CD14-positive monocyte (primary cell): ENCODE data around the gene RMC1. TPM values are rescaled to one million over a fixed set of nuclear protein-coding genes. Genes with fewer than 3 reads are reported as not detected.
A peak's percentile ranks its signal among the peaks of the same experiment; 100 is the strongest.

Source experiments
- DNase-seq, 3 donors: peaks; one replicate each; pipeline ENCODE4 v3.0.0-alpha.2; 2011 to 2022
- H2AFZ ChIP-seq: 2 replicates; pipeline ENCODE4 v1.6.0; 2012; ENCODE audit warnings: mild to moderate bottlenecking, low read depth, low read length, inconsistent platforms; ENCODE audit not compliant: insufficient read depth, poor library complexity, severe bottlenecking
- H3K27ac ChIP-seq, 2 donors: 1 replicate in 1 of 2; 2 replicates in 1 of 2; pipeline ENCODE4 v1.5.1; 2012 to 2013; ENCODE audit warnings: low read length in 2 of 2, control low read depth in 1 of 2, inconsistent platforms in 1 of 2, low read depth in 1 of 2, mild to moderate bottlenecking in 1 of 2
- H3K27me3 ChIP-seq, 2 donors: one replicate each; pipeline versions ENCODE4 v1.6.0 to v1.6.1; 2011 to 2013; ENCODE audit warnings: low read length in 2 of 2; ENCODE audit not compliant: control insufficient read depth in 2 of 2, insufficient read depth in 2 of 2
- H3K36me3 ChIP-seq, 2 donors: replicated peaks in 1 of 2; 1 replicate in 1 of 2; 2 replicates in 1 of 2; pipeline versions ENCODE4 v1.5.1 to v1.6.1; 2012 to 2013; ENCODE audit warnings: low read length in 2 of 2, control low read depth in 1 of 2, inconsistent platforms in 1 of 2, mild to moderate bottlenecking in 1 of 2; ENCODE audit not compliant: insufficient read depth in 2 of 2, control insufficient read depth in 1 of 2
- H3K4me1 ChIP-seq, 2 donors: 1 replicate in 1 of 2; 2 replicates in 1 of 2; pipeline versions ENCODE4 v1.5.1 to v1.6.1; 2012 to 2013; ENCODE audit warnings: low read length in 2 of 2, control low read depth in 1 of 2, inconsistent platforms in 1 of 2, mild to moderate bottlenecking in 1 of 2, moderate library complexity in 1 of 2; ENCODE audit not compliant: insufficient read depth in 2 of 2, control insufficient read depth in 1 of 2
- H3K4me2 ChIP-seq: replicated peaks from 2 replicates; pipeline ENCODE3; 2012; ENCODE audit warnings: low read length, moderate library complexity, mild to moderate bottlenecking; ENCODE audit not compliant: poor library complexity, severe bottlenecking; ENCODE audit errors: extremely low read depth
- H3K4me3 ChIP-seq, 3 experiments: fragments of 200-600 bp in 1 of 3; sonication (generic) in 1 of 3; replicated peaks in 1 of 3; 1 replicate in 2 of 3; 2 replicates in 1 of 3; pipeline ENCODE4 v1.5.1; 2011 to 2013; ENCODE audit warnings: low read length in 3 of 3, mild to moderate bottlenecking in 3 of 3, control low read depth in 2 of 3, low read depth in 2 of 3, inconsistent platforms in 1 of 3, moderate library complexity in 1 of 3
- H3K79me2 ChIP-seq: 2 replicates; pipeline ENCODE4 v1.6.0; 2012; ENCODE audit warnings: mild to moderate bottlenecking, control low read depth, inconsistent platforms, low read length, moderate library complexity; ENCODE audit not compliant: insufficient read depth
- H3K9ac ChIP-seq: 2 replicates; pipeline ENCODE4 v1.6.0; 2017; ENCODE audit warnings: low read length, mild to moderate bottlenecking; ENCODE audit not compliant: insufficient read depth, poor library complexity, severe bottlenecking
- H3K9me3 ChIP-seq, 2 donors: replicated peaks in 1 of 2; 1 replicate in 1 of 2; 2 replicates in 1 of 2; pipeline versions ENCODE4 v1.5.1 to v1.6.1; 2012 to 2013; ENCODE audit warnings: low read length in 2 of 2, control low read depth in 1 of 2; ENCODE audit not compliant: control insufficient read depth in 1 of 2, insufficient read depth in 1 of 2
- H4K20me1 ChIP-seq: 2 replicates; pipeline ENCODE4 v1.6.0; 2012; ENCODE audit warnings: mild to moderate bottlenecking, low read length, control low read depth, moderate library complexity; ENCODE audit not compliant: insufficient read depth
- H3K27ac Mint-ChIP-seq, 7 donors: one replicate each; pipeline ENCODE4 v1.8.0; 2020; ENCODE audit warnings: mild to moderate bottlenecking in 7 of 7, mixed read lengths in 7 of 7, moderate library complexity in 6 of 7, inconsistent platforms in 2 of 7
- H3K27me3 Mint-ChIP-seq, 3 donors: one replicate each; pipeline ENCODE4 v1.8.0; 2021 to 2022; ENCODE audit warnings: low read depth in 3 of 3, mild to moderate bottlenecking in 3 of 3, mixed read lengths in 3 of 3, moderate library complexity in 3 of 3, inconsistent platforms in 1 of 3
- H3K36me3 Mint-ChIP-seq, 2 donors: one replicate each; pipeline ENCODE4 v1.8.0; 2020; ENCODE audit warnings: mixed read lengths in 2 of 2, inconsistent platforms in 1 of 2, mild to moderate bottlenecking in 1 of 2
- H3K4me1 Mint-ChIP-seq: one replicate; pipeline ENCODE4 v1.8.0; 2020; ENCODE audit warnings: mild to moderate bottlenecking, mixed read lengths
- H3K4me3 Mint-ChIP-seq, 2 donors: one replicate each; pipeline ENCODE4 v1.8.0; 2020; ENCODE audit warnings: mild to moderate bottlenecking in 2 of 2, mixed read lengths in 2 of 2, moderate library complexity in 1 of 2
- H3K9me3 Mint-ChIP-seq, 7 donors: one replicate each; pipeline ENCODE4 v1.8.0; 2020 to 2022; ENCODE audit warnings: mixed read lengths in 7 of 7, mild to moderate bottlenecking in 6 of 7, moderate library complexity in 6 of 7, inconsistent platforms in 2 of 7
- WGBS: methylation state at CpG from one replicate; pipeline ENCODE4 v1.1.5; 2013; ENCODE audit warnings: missing lambda C conversion rate; ENCODE audit not compliant: insufficient coverage; 5-methylcytosine and 5-hydroxymethylcytosine counted together
- intact Hi-C, 2 donors: fragments of 100-400 bp; cut with micrococcal nuclease; formaldehyde crosslinking; loops; one replicate each; pipeline versions ENCODE4 v1.15.0 to v1.15.1; 2023
- polyA plus RNA-seq, 3 donors: library from polyadenylated mRNA; depleted of rRNA in 1 of 3; unstranded in 2 of 3; stranded (reverse) in 1 of 3; fragments of 300-500 nt in 2 of 3; fragments of >200 nt in 1 of 3; fragmentation: Illumina TruSeq in 2 of 3; gene quantifications; 1 replicate in 2 of 3; 2 replicates in 1 of 3; pipeline ENCODE4 v1.2.3, GENCODE V29; 2012 to 2021
- TF ChIP-seq, protein P1 (sequence below): fragments of 200-600 bp; IDR thresholded peaks from one replicate; pipeline ENCODE4 v1.8.0; 2022; ENCODE audit warnings: antibody characterized with exemption, mild to moderate bottlenecking

RMC1 gene
- polyA plus RNA-seq, 3 donors = 21.9 to 70.8 (median 30.1) TPM

DNA sequence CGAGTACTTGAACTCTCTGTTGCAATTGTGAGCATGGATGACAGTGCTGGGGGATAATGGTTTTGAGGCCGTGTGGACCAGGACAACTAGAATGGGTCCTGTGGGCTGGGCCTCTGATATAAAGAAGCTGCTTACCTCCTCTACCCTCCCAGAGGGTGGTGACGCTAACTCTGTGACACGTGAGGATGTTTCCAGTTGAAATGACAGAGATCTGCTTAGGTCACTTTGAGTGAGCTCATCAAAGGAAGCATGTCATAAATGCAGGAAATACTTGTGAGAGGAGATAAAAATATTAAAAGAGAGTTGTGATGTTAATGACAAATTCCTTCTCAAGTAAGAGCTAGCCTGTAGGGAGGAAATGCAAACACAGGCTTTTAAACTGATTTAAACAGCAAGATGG lies 16.4 kb downstream of the RMC1 start:
- Histone ChIP-seq H3K79me2 (no peaks in the 10 kb centered on the region), H3K4me3 (no peak overlapping the region), H3K4me1 (peaks cover 16 to 20% of the 10 kb centered on the region in 2 donors), H3K9me3 (no peaks in the 10 kb centered on the region), H2AFZ (no peak overlapping the region), H3K27ac (no peak overlapping the region), H4K20me1 (peaks cover 38% of the 10 kb centered on the region), H3K27me3 (no peaks in the 10 kb centered on the region), H3K9ac (no peak overlapping the region), H3K4me2 (no peak overlapping the region), H3K36me3 (peaks cover 82 to 89% of the 10 kb centered on the region in 2 donors)
- Mint-ChIP-seq H3K27me3 (no peaks in the 10 kb centered on the region), H3K36me3 (peaks cover 79 to 92% of the 10 kb centered on the region in 2 donors), H3K4me1 (peaks cover 21% of the 10 kb centered on the region), H3K9me3 (peaks cover 0 to 3% (median 0%) of the 10 kb centered on the region in 7 donors), H3K27ac (peak overlapping the region in 1 of 7 donors; percentile 55), H3K4me3 (no peak overlapping the region)
- DNase-seq = no peak
- TF ChIP-seq, protein P1, sequence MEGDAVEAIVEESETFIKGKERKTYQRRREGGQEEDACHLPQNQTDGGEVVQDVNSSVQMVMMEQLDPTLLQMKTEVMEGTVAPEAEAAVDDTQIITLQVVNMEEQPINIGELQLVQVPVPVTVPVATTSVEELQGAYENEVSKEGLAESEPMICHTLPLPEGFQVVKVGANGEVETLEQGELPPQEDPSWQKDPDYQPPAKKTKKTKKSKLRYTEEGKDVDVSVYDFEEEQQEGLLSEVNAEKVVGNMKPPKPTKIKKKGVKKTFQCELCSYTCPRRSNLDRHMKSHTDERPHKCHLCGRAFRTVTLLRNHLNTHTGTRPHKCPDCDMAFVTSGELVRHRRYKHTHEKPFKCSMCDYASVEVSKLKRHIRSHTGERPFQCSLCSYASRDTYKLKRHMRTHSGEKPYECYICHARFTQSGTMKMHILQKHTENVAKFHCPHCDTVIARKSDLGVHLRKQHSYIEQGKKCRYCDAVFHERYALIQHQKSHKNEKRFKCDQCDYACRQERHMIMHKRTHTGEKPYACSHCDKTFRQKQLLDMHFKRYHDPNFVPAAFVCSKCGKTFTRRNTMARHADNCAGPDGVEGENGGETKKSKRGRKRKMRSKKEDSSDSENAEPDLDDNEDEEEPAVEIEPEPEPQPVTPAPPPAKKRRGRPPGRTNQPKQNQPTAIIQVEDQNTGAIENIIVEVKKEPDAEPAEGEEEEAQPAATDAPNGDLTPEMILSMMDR = no peak
- WGBS = no CpG with 5 or more reads among the region's 4 CpGs
- intact Hi-C loops = loop anchor here (5.0 kb wide), 1 partner anchor 68 kb away; the partner anchor contains the start of gene NPC1 (in 2 of the 2)

DNA sequence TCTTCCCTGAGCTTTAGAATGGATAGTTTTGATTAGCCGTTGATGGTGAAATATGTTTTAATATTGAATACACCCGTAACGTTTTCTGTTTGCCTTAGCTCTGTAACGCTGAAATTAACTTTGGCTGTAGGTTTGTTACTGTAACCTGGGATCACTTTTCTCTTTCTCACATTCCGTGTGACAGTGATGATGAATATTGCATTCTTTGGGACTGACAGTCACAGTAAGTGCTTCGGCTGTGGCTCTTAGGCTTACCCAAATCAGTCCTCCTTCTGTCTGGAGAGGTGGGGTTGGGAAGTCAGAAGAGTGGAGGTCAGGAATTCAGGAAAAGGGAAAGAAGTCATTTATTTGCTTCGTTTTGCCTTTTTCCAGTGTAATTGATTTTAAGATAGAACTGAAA lies 18.0 kb downstream of the RMC1 start:
- no peaks in the 10 kb centered on the region for H3K27me3 Mint-ChIP-seq
- intact Hi-C loops = no loop called here
- no peak overlapping the region for H3K4me3 ChIP-seq
- no peak overlapping the region for H3K27ac ChIP-seq
- H3K9me3 ChIP-seq = no peaks in the 10 kb centered on the region
- H3K4me1 Mint-ChIP-seq = peaks cover 19% of the 10 kb centered on the region
- H3K36me3 ChIP-seq = peaks cover 82 to 91% of the 10 kb centered on the region in 2 donors
- H3K4me3 Mint-ChIP-seq = no peak overlapping the region
- peak overlapping the region in 3 of 7 donors; percentile 38 to 60 (median 55) for H3K27ac Mint-ChIP-seq
- no peak overlapping the region for H3K4me2 ChIP-seq
- H3K9me3 Mint-ChIP-seq = peaks cover 0 to 3% (median 0%) of the 10 kb centered on the region in 7 donors
- peaks cover 40% of the 10 kb centered on the region for H4K20me1 ChIP-seq
- H3K9ac ChIP-seq = no peak overlapping the region
- no peaks in the 10 kb centered on the region for H3K27me3 ChIP-seq
- DNase-seq = no peak
- H2AFZ ChIP-seq = no peak overlapping the region
- 100% methylated on average over 1 of the region's 7 CpGs for WGBS
- peaks cover 78 to 89% of the 10 kb centered on the region in 2 donors for H3K36me3 Mint-ChIP-seq
- no peaks in the 10 kb centered on the region for H3K79me2 ChIP-seq
- peaks cover 16 to 20% of the 10 kb centered on the region in 2 donors for H3K4me1 ChIP-seq
- TF ChIP-seq, protein P1 = no peak
